ENCODE data around the gene RHBDL1.
A peak's percentile ranks its signal among the peaks of the same experiment; 100 is the strongest.

The RHBDL1 gene

DNA sequence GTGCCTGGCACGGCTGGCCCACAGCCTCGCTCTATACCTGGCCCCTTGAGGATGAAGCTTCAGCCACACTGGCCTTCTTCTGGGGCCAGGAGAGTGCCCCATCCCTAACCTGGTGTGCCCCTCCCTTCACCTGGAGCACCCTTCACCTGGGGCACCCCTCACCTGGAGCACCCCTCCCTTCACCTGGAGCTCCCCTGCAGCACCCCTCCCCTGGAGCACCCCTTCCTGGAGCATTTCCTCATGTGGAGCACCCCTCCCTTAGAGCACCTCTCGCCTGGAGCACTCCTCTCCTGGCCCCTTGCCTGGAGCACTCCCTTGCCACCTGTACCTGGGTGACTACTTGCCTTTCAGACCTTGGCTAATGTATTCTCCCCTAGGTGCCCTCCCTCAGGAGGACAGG lies 32.5 kb downstream of the RHBDL1 start:
- DNase-seq: no peak

DNA sequence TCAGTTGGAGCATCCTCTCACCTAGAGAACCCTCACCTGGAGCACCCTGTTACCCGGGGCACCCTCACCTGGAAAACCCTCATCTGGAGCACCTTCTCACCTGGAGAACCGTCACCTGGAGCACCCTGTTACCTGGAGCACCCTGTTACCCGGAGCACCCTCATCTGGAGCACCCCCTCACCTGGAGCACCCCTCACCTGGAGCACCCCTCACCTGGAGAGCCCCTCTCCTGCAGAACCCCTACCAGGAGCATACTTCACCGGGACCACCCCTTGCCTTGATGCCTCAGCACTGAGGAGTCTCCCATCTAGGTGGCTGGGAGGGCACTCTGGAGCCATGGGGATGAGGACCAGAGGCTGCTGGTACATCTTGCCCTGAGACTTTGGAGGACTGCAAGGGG lies 33.5 kb downstream of the RHBDL1 start:
- DNase-seq: no peak

DNA sequence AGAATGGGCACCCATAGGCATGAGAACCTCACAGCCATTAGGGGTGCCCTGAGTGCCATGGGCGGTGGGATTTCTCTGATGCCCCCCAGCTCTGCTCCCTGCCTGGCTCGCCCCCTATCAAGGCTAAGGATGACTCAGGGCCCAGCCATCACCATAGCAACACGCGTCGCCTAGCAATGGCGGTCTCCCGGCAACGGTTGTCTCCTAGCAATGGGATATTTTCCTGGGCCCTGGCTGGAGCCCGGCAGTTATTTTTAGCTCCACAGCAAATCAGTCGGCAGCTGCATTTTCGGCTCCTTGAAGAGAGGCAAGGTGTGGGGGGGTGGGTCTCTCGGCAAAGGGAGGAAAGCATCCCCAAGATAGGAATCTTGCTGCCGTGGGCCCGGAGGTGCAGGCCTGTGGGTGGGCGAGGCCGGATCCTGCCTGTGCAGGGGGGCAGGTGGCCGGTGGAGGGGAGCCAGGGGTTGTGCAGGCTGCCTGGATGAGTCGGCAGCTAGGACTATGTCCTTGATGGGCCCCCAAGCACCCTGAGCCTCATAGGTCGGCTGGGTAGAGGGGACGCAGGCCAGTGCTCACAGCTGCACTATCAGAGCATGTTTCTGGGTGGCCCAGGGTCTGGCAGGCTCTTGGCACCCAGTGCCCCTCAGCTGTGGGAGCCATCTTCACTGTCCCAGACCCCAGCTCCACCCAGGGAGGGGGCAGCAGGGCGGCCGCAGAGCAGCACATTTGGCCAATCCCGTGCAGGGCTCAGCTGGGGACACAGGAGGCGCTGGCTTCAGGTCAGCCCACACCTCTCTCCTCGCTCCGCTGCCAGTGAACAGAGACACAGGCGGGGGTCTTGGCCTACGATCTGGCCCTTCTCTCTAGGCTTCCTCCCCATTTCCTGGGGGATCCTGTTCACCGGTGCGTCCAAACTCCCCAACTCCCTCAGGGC lies 34.4 kb downstream of the RHBDL1 start:
- DNase-seq: no peak

DNA sequence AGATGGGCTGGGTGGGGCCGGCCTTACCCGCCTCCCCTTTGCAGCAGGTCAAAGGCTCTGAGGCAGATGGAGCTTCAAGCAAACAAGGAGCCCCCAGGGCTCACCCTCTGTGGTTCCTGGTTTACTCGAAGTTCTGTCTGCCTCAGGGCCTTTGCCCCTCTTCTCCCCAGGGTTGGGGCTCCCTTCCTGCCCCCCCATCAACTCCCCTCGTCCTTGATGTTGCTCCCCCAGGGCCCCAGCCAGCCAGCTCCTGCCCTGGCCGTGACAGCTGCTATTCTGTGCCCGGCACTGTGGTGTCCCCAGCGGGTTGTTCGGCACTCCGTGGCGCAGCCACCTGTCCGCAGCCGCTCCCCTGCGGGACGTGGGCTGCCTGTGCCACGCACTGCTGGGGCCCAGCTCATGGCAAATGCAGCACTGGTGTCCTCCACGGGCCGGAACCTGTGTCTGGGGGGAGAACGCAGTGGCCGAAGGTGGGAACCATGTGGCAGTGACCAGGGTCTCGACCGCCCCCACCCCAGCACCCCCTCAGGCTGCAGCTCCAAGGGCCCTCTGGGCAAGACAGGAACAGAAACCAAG lies 35.1 kb downstream of the RHBDL1 start:
- no peak for DNase-seq

DNA sequence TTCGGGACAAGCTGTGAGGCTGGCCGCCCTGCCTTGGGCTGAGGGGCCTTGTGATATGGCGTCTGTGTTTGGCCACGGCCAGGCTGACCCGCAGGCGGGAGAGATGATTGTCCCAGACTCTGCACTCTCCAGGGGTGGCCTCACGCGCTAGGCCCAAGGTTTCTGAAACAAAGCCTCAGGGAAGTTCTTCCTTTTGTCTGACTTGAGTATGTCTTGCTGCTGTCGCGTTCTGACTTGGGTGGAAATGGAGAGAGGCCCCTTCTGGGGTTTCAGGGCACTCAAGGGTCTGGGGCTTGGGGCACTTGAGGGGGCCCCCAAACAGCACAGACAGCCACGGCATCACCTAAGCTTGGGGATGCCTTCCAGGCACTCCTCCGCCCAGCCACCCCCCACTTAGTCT lies 35.6 kb downstream of the RHBDL1 start:
- no peak for DNase-seq

DNA sequence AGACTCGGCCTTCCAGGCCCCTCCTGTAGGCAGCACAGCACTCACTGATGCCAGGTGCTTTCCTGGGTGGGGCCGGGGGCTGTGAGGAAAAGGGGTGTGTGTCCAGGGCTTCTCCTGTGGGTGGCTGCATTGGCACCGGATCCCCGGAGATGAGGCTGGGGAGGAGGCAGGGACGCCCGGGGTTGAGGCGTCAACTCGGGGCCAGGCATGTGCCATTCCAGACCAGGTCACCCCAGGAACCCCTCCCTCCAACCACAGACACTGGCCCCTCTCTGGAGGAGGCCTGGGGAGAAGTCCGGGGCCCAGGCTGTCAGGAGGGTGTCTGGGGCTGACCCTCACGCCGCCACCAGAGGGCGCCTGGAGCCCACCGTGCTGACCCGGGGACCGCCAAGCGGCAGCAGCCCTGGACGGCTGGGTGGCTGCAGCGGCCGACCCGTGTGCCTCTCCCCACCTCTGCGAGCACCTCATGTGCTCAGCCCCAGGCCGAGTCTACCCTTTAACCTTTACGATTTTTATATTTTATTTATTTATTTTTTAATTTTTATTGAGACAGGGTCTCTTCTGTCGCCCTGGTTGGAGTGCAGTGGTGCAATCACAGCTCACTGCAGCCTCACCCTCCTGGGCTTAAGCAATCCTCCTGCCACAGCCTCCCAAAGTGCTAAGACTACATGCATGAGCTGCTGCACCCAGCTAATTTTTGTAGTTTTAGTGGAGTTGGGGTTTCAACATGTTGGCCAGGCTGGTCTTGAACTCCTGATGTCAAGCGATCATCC lies 36.3 kb downstream of the RHBDL1 start:
- peak; percentile 83 for DNase-seq

DNA sequence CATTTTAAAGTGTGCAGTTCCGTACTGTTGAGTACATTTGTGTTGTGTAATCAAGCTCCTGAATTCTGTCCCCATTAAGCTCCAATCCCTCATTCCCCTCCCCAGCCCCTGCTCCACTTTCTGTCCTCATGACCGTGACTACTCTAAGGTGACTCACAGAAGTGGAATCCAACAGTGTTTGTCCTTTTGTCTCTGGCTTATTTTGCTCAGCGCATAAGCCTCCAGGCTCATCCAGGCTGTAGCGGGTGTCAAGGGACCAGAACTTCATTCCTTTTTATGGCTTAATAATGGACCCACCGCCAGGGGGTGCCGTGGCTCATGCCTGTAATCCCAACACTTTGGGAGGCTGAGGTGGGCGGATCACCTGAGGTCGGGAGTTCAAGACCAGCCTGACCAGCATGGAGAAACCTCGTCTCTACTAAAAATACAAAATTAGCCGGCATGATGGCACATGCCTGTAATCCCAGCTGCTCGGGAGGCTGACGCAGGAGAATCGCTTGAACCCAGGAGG lies 37.3 kb downstream of the RHBDL1 start:
- DNase-seq: peak; percentile 59

DNA sequence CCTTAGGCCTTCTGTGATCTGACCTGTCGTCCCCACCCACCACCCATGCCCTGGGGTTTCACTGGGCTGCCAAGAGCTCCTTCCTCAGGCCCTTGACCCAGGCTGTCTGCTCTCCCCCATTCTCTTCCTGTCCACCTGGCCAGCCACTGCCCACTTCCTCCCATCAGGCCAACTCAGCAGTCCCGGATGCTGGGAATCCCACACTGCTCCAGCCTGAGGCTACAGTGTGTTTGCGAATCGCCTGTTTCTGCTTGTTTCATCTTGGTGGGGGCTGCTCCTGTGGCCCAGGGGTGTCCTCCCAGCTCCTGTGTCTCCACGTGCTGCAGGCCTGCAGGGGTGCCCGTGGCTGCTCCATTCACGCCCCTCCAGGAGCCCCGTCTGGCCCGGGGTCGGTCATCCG lies 38.6 kb downstream of the RHBDL1 start:
- no peak for DNase-seq

DNA sequence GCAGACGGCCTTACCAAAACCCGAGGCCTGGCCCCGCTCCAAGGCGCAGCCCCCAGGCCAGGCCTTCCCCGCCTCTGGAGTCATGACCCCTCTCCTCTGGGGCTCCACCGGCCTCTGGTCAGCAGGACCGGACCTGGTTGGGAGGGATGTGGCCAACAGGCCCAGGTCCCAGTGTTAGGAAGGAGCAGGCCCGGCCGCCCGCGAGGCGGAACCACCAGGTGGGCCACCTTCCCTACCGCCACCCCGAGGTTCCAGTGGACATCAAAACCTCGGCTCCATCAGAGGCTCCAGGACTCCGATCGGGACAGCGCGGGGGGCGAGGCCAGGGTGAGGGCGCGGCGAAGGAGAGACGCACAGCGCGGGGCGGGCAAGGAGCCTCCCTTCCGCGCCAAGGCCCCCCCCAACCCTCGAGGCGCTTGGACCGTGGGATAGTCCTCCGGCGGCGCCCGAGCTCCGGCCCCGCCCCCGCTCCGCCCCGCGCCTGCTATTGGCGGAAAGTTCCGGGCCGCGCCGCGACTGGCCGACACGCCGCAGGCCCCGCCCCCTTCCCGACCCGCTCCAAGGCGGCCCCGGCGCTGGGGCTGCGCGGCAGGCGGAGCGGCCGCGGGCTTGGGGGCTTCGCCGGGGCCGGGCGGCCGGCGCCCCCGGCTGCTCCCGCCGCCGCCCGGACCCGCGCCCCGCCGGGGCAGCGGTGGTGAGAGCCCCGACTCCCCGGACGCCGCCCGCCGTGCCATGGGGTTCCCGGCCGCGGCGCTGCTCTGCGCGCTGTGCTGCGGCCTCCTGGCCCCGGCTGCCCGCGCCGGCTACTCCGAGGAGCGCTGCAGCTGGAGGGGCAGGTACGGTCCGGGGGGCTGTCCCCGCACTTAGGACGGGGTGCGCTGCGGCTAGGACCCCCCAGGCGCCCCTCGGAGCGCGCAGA lies 39.3 kb downstream of the RHBDL1 start, which contains the start of gene METRN:
TSS of gene METRN (plus strand) at position 561 of the 919 bp plus-strand sequence. CDS start at position 733, 172 bp downstream.
- peak; percentile 90 for DNase-seq

DNA sequence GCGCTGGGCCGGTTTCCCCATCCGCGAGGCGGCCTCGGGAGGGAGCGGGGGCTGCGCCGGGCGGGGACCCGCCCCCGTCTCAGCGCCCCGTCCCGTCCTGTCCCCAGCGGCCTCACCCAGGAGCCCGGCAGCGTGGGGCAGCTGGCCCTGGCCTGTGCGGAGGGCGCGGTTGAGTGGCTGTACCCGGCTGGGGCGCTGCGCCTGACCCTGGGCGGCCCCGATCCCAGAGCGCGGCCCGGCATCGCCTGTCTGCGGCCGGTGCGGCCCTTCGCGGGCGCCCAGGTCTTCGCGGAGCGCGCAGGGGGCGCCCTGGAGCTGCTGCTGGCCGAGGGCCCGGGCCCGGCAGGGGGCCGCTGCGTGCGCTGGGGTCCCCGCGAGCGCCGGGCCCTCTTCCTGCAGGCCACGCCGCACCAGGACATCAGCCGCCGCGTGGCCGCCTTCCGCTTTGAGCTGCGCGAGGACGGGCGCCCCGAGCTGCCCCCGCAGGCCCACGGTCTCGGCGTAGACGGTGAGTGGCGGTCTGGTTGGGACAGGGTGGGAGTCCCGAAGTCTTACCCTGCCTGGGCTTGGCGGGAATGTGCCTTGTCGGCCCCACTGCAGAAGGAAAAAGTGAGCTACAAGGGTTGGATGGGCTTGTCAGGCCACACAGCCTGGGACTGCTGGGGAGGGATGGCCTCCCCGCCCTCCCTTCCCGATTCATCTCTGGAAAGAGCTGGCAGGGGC lies 40.2 kb downstream of the RHBDL1 start:
- DNase-seq: no peak

DNA sequence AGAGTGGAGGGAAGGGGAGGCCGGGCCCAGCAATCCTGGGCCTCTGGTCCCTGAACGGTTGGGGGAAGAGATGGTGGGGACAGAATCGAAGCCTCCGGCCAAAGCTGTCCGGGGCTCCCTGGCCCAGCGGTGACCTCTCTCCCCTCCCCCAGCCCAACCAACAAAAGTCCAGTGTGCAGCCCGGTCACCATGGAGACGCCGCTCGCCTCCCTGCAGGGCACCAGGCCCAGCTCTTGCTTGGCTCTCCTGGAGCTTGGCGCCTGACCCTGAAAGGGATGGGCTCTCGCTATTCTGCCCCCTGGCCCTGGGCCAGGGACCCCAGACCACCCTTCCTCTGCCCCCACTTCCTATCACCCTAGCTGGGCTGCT lies 40.7 kb downstream of the RHBDL1 start:
- DNase-seq: no peak

DNA sequence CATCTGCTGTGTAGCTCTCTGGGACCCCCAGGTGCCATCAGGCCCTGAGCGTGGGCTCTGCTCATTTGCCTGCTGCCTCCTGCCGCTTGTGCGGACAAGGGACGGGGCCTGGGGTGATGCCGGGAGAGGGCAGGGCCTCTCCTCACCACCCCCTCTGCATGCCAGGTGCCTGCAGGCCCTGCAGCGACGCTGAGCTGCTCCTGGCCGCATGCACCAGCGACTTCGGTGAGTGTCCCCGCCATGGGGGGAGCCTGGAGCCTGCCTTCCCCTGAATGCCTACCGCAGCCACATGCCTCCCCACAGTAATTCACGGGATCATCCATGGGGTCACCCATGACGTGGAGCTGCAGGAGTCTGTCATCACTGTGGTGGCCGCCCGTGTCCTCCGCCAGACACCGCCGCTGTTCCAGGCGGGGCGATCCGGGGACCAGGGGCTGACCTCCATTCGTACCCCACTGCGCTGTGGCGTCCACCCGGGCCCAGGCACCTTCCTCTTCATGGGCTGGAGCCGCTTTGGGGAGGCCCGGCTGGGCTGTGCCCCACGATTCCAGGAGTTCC lies 41.4 kb downstream of the RHBDL1 start:
- DNase-seq: no peak

DNA sequence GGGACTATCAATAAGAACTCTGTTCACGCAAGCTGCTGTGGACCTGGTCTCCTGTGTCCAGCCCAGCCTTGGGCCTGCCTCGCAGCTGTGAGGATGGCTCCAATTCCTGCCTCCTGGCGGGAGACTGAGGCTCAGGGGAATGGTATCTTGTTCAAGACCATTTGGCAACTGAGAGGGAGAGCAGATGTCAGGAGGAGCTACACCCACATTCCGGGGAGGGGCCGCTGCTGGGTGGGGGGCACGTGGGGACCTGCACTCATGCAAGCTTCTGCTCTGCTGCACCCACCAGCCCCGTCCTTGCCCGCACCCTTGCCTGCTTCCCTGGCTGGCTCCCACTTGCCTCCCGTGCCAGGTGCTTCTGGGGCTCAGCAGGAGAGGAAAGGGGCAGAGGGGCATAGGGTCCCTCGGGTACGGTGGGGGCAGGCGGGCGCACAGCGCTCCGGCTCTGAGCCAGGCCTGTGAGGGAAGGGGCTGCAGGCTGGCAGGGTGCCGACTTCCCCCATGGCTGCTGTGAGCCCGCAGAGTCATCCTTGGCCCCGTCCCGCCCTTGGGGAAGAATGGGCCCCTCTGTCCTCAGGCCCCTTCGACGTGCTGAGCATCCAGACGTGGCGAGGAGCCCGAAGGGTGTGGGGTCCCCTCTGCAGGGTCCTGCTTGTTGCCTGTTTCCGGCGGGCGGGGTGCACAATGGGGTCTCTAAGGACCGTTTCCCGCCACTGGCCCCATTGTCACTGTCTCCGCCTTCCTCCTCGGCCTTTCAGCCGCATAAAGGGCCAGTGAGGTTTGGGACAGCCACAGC lies 42.2 kb downstream of the RHBDL1 start:
- no peak for DNase-seq

DNA sequence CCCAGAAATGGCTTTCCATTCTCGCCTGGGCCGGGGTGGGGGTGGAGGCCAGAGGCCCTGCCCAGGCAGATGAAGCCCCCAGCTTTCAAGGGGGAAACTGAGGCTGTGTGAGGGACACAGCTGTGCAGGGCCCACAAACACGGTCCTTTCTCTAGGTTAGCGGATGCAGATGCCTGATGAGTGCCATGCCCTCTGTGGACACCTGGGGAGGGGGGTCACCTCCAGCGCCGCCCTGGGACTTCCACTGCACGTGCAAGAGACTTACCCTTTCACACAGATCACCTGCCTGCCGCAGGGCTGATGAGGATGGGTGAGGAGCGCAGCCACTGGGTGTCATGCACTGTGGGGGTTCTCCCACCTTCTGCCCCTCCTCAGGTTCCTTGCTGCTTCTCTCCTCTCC lies 42.9 kb downstream of the RHBDL1 start:
- no peak for DNase-seq

DNA sequence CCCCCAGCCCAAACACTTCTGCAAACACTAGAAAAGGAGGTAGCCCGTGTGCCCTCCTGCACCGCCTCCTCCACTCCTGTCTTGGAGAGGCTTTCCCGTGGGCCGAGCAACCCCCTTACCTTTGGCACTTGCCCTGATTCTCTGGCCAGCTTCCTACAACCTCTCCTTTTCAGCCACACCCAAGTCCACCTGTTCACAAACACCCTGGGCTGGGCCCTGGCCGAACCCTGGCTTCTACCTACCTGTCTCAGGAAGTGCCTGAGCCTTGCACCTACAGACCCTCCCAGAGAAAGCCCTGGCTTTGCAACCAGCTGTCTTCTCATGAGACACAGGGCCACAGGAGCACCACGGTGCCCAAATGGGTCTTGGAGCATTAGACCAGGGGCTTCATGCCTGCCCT lies 43.5 kb downstream of the RHBDL1 start:
- DNase-seq: no peak

DNA sequence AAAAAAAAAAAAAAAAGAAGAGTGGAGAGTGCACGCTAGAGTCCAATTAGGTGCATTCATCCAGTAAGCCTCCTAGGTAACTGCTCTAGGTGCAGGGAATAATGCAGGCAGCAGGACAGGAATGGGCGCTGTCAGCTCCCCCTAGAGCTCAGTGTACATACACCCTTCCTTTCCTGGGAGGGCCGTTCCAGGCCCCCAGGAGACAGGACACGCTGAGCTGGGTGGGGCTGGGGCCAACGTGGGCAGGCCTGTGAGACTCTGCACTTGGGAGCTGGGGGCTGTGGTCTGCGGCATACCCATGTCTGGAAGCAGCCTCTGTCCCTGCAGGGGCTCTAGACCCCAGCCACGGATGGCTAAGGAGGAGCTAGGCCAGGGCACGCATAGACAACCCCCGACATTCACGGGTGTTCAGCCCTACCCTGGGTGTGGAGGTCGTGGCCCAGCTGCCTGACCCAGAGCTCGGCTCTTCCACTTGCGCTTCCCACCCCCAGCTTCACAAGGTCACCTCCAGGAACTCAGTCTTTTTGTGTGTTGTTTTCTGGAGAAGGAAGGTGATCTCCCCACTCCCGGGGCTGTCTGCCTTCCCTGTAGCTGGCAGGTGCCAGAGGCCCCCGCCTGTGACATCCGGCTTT lies 44.5 kb downstream of the RHBDL1 start:
- DNase-seq: no peak

DNA sequence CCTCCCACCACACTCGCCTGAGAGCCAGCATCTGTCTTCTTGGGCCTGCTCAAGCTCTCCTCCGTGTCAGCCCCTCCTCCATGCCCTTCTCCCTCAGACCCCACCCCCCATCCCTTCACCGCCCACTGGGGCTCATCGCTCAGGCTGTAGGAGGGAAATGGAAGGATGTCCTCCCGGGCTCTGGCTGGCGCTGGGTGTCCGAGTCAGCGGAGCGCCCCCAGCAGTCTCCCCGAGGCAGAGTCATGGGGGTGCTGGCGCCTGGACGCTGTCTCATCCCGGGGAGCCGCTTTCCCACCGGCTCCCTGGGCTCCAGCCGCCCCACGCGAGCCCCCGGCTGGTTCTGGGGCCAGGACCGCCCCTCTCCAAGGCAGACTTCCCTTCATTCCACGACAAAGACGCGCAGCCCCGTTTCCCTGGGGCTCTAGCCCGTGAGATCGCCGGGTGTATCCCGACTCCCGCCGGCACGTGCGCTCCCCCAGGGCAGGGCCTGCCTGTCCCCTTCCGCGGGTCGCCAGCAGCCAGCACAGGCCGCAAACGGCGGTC lies 45.0 kb downstream of the RHBDL1 start:
- DNase-seq: peak; percentile 51

DNA sequence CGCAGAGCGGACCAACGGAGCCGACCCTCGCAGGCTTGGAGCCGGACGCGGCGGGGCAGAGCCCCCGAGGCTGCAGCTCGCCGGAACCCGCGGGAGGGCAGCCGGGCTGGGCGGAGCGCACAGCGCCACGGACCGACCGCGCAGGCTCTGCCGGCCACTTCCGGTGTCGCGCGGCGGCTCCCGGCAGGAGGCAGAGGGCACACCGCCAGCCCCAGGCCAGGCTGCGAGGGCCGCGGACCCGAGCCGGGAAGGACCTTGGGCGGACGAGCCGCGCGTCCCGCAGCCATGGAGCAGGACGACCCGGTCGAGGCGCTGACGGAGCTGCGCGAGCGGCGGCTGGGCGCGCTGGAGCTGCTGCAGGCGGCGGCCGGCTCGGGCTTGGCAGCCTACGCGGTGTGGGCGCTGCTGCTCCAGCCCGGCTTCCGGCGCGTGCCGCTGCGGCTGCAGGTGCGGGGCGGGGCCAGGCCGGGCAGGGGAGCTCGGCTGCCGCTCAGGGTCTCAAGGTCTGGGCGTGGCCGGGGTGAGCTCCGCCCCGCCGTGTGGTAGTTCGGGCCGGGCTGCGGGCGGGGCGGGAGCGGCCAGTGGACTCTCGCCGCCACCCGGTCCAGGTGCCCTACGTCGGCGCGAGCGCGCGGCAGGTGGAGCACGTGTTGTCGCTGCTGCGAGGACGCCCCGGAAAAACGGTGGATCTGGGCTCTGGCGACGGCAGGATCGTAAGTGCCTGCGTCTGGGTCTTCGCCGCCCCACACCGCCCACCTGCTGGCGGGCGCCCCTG lies 45.7 kb downstream of the RHBDL1 start, which contains the start of gene ANTKMT:
TSS of gene ANTKMT (plus strand) at position 157 of the 775 bp plus-strand sequence. CDS start at position 286, 129 bp downstream.
- peak; percentile 69 for DNase-seq
